NCI-H345 treated with DMSO at 0.1 percent for 48 hours (cell line): ENCODE data around the gene A4GALT.

ENCODE experiments used
- DNase-seq: peaks from one replicate; lab custom pipeline; 2025; ENCODE audit not compliant: unreplicated experiment; lab: John Stamatoyannopoulos, UW

Gene A4GALT

GRCh38 chr22:42707496-42707895, 13.2 kb downstream of the A4GALT start:
- no peak for DNase-seq

GRCh38 chr22:42704896-42705295, 15.8 kb downstream of the A4GALT start:
- no peak for DNase-seq

GRCh38 chr22:42702675-42703074, 18.0 kb downstream of the A4GALT start:
- DNase-seq: no peak

- no peak for DNase-seq
Observed at GRCh38 chr22:42701694-42702093, 19.0 kb downstream of the A4GALT start.

GRCh38 chr22:42700901-42701300, 19.8 kb downstream of the A4GALT start:
- no peak for DNase-seq

- DNase-seq: no peak
Observed at GRCh38 chr22:42700355-42700754, 20.3 kb downstream of the A4GALT start.

- DNase-seq: no peak
Observed at GRCh38 chr22:42699976-42700352, 20.7 kb downstream of the A4GALT start.

GRCh38 chr22:42699281-42699975, 21.2 kb downstream of the A4GALT start:
- no peak for DNase-seq

GRCh38 chr22:42697542-42698013, 23.1 kb downstream of the A4GALT start:
- no peak for DNase-seq

GRCh38 chr22:42696331-42696967, 24.2 kb downstream of the A4GALT start:
- DNase-seq: no peak

- DNase-seq: no peak
Observed at GRCh38 chr22:42695294-42695693, 25.4 kb downstream of the A4GALT start.

- no peak for DNase-seq
Observed at GRCh38 chr22:42693763-42694683, 26.6 kb downstream of the A4GALT start.

GRCh38 chr22:42693055-42693762, 27.5 kb downstream of the A4GALT start:
- no peak for DNase-seq

- DNase-seq: no peak
Observed at GRCh38 chr22:42692239-42693054, 28.2 kb downstream of the A4GALT start.

GRCh38 chr22:42691440-42691839, 29.2 kb downstream of the A4GALT start:
- DNase-seq: no peak

GRCh38 chr22:42688241-42689211, 32.1 kb downstream of the A4GALT start:
- peak; percentile 20 for DNase-seq

- DNase-seq: no peak
Observed at GRCh38 chr22:42686756-42687491, 33.7 kb downstream of the A4GALT start.

- DNase-seq: no peak
Observed at GRCh38 chr22:42685941-42686653, 34.6 kb downstream of the A4GALT start.
